Measurements from ENCODE around the gene SRP14. TPM values are rescaled to one million over a fixed set of nuclear protein-coding genes. Genes with fewer than 3 reads are reported as not detected.
A peak's percentile ranks its signal among the peaks of the same experiment; 100 is the strongest.
"Not testable (repeated sequence)": the region's sequence is repeated elsewhere in the genome, so short reads cannot be mapped to it uniquely, and the experiment has no call there.

SRP14 gene
- total RNA-seq (2014; rRNA removed) = 215 and 238 TPM in 2 replicates
- polyA plus RNA-seq (2012) = 412 TPM

- peak; percentile 90 for DNase-seq (ENCODE audit: low read depth)
Observed at GRCh38 chr15:40038638-40039543, at the start of gene SRP14. TSS of gene SRP14 (minus strand) at chr15:40039181. CDS start at chr15:40039116, 65 bp downstream.

- DNase-seq (ENCODE audit: low read depth) = no peak
Observed at GRCh38 chr15:40087991-40088928, 49.3 kb upstream of the SRP14 start.

GRCh38 chr15:40087068-40087810 lies 48.3 kb upstream of the SRP14 start:
- no peak for DNase-seq (ENCODE audit: low read depth)

- no peak for DNase-seq (ENCODE audit: low read depth)
Observed at GRCh38 chr15:40085266-40085665, 46.3 kb upstream of the SRP14 start.

GRCh38 chr15:40084650-40085049 lies 45.7 kb upstream of the SRP14 start:
- DNase-seq (ENCODE audit: low read depth) = no peak

- no peak for DNase-seq (ENCODE audit: low read depth)
Observed at GRCh38 chr15:40082195-40082883, 43.4 kb upstream of the SRP14 start.

- DNase-seq (ENCODE audit: low read depth) = peak; percentile 81
Observed at GRCh38 chr15:40081691-40082194, 42.8 kb upstream of the SRP14 start.

GRCh38 chr15:40080847-40081246 lies 41.9 kb upstream of the SRP14 start:
- DNase-seq (ENCODE audit: low read depth) = no peak

GRCh38 chr15:40080104-40080503 lies 41.1 kb upstream of the SRP14 start:
- DNase-seq (ENCODE audit: low read depth) = no peak

GRCh38 chr15:40079456-40079855 lies 40.5 kb upstream of the SRP14 start:
- DNase-seq (ENCODE audit: low read depth) = no peak

- DNase-seq (ENCODE audit: low read depth) = no peak
Observed at GRCh38 chr15:40075298-40076044, 36.5 kb upstream of the SRP14 start.

GRCh38 chr15:40074656-40075055 lies 35.7 kb upstream of the SRP14 start:
- DNase-seq (ENCODE audit: low read depth) = not testable (repeated sequence)

- not testable (repeated sequence) for DNase-seq (ENCODE audit: low read depth)
Observed at GRCh38 chr15:40073716-40074490, 34.9 kb upstream of the SRP14 start.

- DNase-seq (ENCODE audit: low read depth) = no peak
Observed at GRCh38 chr15:40072216-40072990, 33.4 kb upstream of the SRP14 start.

GRCh38 chr15:40070608-40071218 lies 31.7 kb upstream of the SRP14 start:
- DNase-seq (ENCODE audit: low read depth) = no peak

- no peak for DNase-seq (ENCODE audit: low read depth)
Observed at GRCh38 chr15:40070166-40070557, 31.2 kb upstream of the SRP14 start.

Measured in LHCN-M2 (cell line).